OCI-M1 (cell line): ENCODE data around the gene HSF2.
A peak's percentile ranks its signal among the peaks of the same experiment; 100 is the strongest.

Experiments used
- DNase-seq: peaks from one replicate; lab custom pipeline; 2025; lab: John Stamatoyannopoulos, UW

HSF2 gene

DNA sequence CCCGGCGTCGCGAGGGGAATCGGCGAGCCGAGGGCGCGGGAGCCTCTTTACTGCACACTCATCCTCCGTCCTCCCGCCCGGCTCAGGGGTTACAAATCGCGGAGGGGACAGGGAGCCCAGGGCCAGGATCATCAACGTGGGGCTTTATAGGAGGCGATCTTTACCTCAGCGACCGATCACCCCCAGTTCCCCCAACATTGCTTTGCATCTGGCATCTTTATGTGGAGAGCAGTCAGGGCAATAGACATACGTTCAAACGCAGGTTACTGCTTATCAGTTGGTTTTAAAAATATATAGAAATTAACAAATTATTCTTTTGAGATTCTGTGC lies 634 bp downstream of the HSF2 start:
- peak; percentile 65 for DNase-seq

DNA sequence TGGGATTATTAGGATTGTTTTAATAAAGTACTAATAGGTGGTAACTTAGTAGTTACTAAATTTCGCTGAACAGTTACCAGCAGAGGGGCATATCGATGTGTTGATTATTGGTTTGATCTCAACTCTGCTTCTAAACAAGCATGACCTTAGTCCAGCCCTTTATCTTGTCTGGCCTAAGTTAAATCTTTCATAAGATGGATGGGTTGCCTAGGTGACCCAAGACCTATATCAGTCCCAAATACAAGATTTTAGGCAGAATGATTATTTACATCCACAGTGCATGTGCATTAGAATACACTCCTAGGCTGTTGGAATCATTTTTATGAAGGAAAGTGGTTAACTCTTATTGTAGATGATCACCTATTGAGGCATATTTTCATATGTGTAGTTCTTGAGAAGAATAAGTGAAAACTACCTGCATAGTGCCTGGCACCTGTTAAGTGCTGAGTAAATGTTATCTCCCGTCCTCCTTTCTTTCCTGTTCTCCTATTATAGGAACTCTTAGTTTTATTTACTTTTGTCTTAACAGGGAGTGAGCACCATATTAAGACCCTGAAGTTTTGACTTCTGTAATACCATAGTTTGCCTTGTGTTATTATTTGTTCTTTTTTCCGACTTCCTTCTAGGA lies 1.1 kb downstream of the HSF2 start:
- peak; percentile 61 for DNase-seq

DNA sequence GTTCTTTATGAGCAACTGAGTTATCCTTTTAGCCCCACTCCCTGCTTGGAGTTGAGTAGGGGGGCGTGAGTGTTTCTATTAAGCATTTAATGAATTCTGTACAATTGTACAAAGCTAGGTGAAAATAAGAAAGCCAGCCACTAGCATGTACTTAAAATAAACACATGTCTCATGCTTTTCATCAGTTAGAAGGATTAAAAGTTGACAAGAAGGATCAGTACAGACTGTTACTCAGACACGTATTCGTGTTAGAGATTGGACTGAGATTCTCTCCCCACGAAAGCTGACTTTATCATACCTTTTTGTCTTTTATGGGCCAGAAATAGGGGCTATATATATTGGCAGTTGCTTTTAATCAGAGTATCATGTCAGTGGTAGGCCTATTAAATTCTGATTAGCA lies 1.7 kb downstream of the HSF2 start:
- no peak for DNase-seq

DNA sequence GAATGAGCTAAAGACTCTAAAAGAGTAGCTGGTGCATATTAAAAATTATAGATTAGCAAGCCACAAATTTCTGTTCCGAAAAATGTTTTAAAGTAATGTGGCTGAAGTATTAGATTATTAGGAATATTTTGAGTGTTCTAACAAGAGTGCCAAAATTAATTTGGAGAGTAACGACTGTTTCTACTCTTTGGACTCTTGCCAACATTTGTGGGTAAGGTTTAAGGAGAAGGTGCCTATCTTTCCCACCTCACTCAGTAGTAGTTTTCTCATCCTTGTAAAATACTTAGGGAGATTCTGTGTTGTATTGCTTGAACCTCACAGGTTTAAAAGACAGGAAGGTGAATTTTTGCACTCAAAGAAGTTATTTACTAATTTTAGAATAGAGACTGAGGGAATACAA lies 5.0 kb downstream of the HSF2 start:
- peak; percentile 20 for DNase-seq

DNA sequence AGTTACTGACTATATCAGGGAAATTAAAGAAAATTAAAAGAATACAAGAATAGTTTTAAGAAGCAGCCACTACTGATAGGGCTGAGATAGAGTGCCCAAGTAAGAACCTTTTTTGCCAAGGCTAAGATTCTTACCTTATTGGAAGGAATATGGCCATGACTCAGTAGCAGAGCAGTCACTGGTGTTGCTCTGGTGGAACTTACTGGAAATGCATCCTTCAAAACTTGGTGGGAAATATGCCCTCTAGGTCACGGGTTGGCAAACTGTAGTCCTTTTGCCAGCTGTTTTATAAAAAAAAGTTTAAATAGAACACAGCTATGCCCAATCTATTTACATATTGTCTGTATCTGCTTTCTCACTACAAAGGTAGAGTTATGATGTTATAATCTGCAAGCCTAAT lies 6.0 kb downstream of the HSF2 start:
- peak; percentile 24 for DNase-seq

DNA sequence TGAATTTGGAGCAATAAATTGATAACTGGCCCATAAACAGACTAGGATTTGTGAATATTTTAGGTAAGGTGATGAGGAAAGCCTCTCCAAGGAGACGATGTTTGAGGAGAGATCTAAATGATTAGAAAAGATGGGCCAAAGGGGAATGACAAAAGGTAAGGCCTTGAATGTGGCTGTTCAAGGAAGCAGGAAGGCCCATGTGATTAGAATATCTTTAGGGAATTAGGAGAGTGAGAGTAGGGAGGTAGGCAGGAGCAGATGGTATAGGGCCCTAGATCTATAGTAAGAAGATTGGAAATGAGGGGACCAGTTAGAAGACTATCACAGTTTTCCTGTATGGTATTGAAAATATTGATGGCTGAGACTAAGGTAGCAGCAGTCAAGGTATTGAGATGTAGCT lies 6.7 kb downstream of the HSF2 start:
- no peak for DNase-seq

DNA sequence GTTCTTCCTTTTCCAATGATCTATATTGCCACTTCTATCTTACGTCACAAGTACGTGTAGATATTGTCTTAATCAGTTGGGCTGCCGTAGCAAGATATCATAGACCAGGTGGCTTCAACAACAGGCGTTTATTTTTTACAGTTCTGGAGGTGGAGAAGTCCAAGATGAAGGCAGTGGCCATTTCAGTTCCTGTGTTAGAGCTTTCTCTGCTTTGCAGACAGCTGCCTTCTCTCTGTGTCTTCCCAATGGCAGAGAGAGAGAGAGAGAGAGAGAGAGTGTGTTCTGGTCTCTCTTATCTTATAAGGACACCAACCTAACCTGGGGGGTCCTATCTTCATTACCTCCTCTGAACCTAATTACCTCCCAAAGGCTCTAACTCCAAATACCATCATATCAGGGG lies 8.3 kb downstream of the HSF2 start:
- peak; percentile 25 for DNase-seq

DNA sequence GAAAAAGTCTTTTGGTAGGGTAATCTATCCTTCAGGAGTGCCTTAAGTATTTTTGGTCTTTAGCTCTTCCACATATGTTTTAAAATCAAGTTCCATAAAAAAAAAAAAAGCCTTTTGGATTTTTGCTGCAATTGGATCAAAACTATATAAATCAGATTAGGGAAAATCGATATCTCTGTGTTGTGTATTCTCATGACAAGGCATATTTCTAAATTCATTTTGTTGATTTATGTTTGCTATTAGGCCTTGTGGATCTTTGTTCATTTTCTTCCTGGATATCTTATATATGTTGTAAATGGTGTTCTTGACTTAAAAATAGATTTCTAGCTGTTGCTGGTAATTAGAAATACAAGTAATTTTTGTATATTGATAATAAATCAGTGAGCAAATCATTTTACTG lies 8.8 kb downstream of the HSF2 start:
- no peak for DNase-seq

DNA sequence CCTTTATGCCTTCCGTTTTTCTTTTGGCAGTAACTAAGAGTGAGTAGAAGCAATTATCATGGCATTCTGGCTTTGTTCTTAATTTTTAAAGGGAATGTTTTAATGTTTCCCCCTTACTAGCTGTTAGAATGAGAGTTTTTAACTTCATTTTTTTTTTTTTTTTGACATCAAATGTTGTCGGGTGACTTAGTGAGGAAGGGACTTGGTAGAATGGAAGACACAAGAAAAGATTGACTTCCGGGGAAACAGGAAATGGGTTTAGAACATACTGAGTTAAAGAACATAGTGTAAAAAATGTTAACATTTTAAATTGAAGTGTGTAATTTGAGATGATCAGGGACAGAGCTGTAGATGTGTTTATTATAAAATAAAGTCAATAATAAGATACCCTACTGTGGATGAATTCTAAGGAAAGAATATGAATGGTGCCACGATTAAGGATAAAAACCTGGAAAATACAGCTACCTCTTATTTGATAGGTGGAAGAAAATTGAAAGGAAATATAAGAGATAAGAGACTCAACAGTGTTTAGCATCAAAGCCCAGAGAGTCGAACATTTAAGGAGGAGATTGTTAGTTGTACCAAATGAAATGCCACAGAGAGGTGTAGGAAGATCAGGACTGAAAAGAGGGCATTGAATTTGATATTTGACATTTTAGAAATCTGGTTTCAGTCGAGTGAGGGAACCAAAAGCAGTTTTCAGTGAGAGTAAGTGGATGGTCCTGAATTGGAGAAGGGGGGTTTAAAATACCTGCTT lies 9.4 kb downstream of the HSF2 start:
- DNase-seq: no peak

DNA sequence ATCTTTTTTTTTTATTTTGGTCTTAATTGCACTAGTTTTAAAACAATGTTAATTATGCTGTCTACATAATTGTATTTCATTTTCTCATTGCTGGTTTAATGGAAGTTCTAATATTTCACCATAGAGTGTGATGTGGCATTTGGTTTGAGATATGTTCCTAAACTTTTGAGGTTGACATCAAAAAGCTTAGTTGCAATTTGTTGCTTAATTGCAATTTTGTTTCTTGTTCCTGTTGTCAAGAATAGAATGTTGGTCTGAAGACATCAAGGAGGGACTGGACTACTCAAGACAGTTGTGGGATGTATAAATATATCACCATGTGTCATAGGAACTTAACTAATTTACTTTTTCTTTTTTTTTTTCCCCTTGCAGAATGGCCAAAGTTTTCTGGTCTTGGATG lies 12.5 kb downstream of the HSF2 start:
- no peak for DNase-seq

DNA sequence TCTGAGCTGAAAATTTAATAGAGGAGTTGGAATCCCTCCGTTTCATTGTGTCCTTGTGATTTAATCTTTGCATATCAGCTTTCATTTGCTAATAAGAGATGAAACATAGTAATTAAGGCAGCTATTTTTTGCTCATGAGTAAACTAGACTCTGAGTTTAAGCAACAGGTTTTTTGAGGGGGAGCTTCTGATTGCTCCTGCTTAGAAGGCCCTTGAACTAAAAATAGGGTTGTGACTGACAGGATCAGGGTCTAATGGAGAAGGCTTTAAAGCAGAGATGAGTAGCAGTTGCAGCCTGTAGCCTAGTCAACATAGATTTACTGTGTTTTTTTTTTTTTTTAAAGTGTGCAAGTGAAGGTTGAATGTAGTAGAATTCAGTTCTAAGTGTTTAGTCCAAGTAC lies 17.4 kb downstream of the HSF2 start:
- no peak for DNase-seq

DNA sequence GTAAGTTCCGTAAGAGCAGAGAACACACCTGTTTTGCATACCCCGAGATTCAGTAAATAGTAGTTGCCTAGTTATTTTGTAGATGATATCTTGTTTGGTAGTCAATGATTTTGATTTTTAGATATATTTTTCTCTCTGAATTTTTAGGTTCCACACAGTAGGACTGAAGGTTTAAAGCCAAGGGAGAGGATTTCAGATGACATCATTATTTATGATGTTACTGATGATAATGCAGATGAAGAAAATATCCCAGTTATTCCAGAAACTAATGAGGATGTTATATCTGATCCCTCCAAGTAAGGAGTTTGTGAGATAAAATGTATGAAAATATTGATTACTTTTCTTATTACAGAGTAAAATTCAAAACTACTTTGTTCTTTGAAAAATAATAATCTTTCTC lies 22.6 kb downstream of the HSF2 start:
- no peak for DNase-seq

DNA sequence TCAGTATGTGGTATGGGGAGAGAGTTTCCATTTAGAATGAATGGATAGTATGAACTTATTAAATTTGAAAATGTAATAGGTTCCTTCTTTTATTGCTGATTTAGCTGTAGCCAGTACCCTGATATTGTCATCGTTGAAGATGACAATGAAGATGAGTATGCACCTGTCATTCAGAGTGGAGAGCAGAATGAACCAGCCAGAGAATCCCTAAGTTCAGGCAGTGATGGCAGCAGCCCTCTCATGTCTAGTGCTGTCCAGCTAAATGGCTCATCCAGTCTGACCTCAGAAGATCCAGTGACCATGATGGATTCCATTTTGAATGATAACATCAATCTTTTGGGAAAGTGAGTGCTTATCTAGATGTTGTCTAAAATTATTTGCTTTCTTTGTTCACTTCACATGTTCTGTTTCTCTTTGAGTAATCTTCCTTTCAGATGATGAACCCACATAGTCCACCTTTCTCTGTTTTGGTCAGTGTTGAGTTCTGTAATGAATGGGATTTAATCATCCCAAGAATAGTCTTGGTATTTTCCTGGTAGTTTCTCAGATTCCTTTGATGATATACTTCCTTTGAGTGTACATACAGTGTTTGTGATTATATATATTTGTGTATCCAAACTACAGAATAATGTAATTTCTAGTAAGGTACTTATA lies 23.3 kb downstream of the HSF2 start:
- DNase-seq: no peak

DNA sequence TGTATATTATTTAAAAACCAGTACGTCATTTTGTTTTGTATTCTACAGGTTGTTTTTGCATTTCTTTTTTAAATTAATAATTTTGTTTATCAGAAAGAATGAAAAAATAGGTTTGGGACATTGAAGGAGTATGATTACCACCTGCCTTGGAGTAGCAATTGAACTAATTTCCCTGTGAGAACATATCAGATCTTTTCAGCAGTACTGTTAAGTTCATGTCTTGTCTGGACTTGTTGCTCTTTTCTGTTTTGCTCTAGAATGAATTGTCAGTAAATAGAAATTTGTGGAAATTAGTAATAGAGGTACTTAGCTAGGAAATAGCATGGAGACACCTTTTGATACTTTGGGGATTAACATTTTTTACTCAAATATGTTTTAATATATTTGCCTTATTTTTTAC lies 24.3 kb downstream of the HSF2 start:
- DNase-seq: no peak

DNA sequence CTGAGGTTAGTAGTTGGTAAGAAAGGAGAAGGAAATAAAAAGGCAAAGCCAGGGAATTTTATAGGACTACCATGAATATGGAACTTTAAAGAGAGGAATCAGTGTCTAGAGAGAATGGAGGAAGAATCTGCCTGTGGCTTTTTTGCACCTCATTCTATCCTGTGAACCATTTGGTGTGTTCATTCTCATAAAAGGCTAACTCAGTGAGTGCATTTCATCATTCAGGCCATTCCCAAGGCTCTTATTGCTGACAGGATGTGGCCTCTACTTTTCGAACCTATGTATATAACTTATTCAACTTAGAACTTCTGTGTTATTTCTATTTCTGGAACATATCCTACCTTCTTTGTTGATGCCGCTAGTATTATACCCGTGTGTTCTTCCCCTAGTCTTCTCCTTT lies 27.1 kb downstream of the HSF2 start:
- DNase-seq: no peak

DNA sequence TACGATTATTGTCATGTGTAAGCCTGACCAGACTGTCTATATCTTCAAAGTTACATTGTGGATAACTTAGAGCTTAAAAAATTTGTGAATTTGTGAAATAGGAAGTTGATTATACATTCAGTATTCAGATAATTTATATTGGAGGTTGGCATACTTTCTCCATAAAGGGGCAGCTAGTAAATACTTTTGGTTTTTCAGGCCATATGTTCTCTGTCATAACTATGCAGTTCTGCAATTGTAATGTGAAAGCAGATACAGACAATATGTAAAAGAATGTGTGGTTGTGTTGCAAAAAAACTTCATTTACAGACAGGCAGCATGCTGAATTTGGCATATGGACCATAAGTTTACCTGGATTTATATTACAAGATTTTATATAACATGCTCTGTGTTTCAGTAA lies 29.3 kb downstream of the HSF2 start:
- no peak for DNase-seq

DNA sequence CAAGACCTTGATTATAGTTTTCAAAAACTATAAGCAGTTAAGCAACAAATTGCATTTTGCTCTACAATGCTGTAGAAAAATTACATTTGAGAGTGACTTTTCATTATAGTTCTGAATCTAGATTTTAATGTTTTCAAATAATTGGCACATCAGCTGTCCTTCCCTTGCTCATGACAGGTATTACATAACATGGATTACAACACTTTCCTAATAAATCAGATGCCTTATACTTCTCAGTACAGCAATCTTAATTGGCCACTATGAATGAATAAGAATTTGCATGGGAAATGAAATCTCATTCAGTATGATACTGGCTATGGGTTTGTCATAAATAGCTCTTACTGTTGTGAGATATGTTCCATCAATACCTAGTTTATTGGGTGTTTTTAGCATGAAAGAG lies 29.9 kb downstream of the HSF2 start:
- DNase-seq: no peak

DNA sequence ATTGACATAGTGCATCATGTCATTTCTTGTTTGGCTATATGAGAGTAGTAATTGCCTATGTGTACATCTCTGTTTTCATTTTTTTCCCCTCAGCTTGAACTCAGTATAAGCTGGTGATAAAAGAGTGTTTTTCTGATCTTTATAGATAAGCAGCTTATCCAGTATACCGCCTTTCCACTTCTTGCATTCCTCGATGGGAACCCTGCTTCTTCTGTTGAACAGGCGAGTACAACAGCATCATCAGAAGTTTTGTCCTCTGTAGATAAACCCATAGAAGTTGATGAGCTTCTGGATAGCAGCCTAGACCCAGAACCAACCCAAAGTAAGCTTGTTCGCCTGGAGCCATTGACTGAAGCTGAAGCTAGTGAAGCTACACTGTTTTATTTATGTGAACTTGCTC lies 32.3 kb downstream of the HSF2 start:
- DNase-seq: no peak

DNA sequence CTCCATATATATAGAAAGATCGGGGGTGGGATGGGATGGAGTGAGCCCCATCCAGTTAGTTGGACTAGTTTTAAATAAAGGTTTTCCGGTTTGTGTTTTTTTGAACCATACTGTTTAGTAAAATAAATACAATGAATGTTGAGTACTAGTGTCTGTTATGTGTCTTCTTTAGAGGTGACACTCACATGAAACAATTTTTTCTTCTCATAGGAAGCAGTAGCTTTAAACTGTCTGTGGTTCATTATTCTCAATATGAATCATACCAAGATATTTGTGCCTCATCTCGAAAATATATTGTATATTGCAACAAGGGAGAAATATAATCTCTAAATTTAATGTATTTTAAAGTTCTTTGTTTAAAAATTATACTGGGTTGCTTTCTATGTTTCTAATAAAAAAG lies 33.4 kb downstream of the HSF2 start:
- DNase-seq: no peak

DNA sequence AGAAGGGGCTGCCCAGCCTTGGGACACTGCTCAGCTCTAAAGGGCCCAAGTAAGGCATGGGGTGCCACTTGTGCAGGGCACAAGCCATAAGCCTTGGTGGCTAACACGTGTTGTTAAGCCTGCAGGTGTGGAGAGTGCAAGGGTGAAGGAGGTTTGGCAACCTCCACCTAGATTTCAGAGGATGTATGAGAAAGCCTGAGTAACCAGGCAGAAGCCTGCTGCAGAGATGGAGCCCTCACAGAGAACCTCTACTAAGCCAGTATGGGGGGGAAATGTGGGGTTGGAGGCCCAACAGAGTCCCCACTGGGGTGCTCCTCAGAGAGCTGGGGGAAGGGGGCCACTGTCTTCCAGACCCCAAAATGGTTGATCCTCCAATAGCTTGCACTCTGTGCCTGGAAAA lies 39.5 kb downstream of the HSF2 start:
- peak; percentile 16 for DNase-seq

DNA sequence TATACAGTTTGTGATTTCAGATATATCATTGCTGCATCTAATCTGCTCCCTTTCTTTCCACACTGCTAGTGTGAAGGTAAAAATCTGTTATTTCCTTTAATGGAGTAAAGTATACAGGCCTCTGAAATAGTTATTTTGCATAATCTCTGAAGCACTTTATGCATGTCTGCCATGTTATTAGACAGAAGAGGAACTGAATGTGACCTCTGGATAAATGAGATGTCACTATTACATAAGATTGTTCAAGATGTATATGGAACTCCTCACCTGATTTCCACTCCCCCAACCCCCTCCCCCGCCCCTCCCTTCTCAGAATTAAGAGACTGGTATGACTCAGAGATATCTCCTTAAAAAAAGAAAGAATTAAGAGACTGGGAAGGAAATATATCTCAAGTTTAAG lies 45.8 kb downstream of the HSF2 start:
- no peak for DNase-seq

DNA sequence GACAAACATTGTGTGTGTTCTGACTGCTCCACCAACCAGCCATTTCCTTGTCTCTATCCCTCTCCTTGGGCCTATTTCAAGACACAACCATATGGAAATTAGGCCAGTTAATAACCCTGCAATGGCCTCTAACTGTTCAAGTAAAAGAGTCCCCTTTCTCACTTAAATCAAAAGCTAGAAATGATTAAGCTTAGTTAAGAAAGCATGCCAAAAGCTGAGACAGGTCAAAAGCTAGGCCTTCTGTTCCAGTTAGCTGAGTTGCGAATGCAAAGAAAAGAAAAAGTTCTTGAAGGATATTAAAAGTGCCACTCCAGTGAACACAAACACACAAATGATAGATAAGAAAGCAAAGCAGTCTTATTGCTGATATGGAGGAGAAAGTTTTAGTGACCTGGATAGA lies 49.6 kb downstream of the HSF2 start:
- DNase-seq: no peak

DNA sequence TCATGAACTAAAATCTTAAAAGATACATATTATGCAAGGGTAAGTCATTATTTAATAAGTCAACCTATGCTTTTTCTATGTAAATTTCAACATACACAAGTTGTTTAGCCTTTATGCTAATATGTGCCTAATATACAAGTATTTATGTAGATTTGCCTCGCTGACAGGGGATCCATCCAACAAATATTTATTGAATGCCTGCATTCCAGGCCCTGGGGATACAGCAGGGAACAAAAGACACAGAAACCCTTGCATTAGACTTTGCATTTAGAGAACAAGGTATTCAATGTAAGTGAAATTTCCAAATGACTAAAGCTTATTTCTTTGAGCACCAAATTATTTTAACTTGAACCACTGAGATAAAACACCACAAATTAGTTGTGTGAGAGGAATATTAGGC lies 53.1 kb downstream of the HSF2 start:
- no peak for DNase-seq

DNA sequence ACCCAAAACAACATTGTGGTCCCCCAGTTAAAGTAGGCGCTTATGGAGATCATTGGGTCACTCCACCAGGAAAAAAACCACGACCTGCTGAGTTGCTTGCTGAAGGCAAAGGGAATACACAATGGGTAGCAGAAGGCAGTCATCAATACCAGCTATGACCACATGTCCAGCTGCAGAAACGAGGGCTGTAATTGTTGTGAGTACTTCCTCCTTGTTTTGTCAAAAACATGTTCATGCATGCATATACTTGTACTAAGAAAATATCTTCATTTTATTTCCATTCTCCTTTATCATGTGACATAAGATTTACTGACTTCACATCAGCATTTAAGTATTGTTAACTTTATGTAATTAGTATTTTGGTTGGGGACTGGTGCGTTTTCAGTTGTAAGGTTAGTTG lies 55.2 kb downstream of the HSF2 start:
- no peak for DNase-seq
